H1 (cell line): ENCODE data around the gene MRE11. TPM values are rescaled to one million over a fixed set of nuclear protein-coding genes. Genes with fewer than 3 reads are reported as not detected.

ENCODE experiments used
- CTCF ChIA-PET: fragments of 300-600 bp; sonication (Branson Sonifier 250); formaldehyde crosslinking; loops from one replicate; lab custom pipeline; 2021; ENCODE audit not compliant: partially characterized antibody; lab: Charles Lee
- POLR2A ChIA-PET: fragments of 300-600 bp; sonication (Branson Sonifier 250); formaldehyde crosslinking; loops from one replicate; lab custom pipeline; 2021; ENCODE audit warnings: inconsistent platforms; ENCODE audit not compliant: partially characterized antibody; lab: Charles Lee
- DNase-seq, 2 experiments: peaks; one replicate each; pipeline versions ENCODE4 v3.0.0 to v3.0.0-alpha.2; 2010 to 2022; ENCODE audit warnings: low spot score in 2 of 2, low read depth in 1 of 2, mixed read lengths in 1 of 2
- FAIRE-seq: peaks from 2 replicates; lab custom pipeline; 2011; peaks lifted over from hg19 to GRCh38; lab: Jason Lieb, UNC
- H2AFZ ChIP-seq: 2 replicates; pipeline ENCODE4 v1.8.1; 2012; ENCODE audit warnings: low read length, inconsistent platforms
- H2AK5ac ChIP-seq: 2 replicates; pipeline ENCODE4 v1.6.1; 2013; ENCODE audit warnings: low read depth, low read length
- H2BK120ac ChIP-seq: replicated peaks from 2 replicates; pipeline ENCODE3; 2013; ENCODE audit warnings: low read depth, low read length, inconsistent platforms
- H2BK12ac ChIP-seq: 2 replicates; pipeline ENCODE4 v1.6.1; 2013; ENCODE audit warnings: low read depth, low read length
- H2BK15ac ChIP-seq: 2 replicates; pipeline ENCODE4 v1.6.1; 2013; ENCODE audit warnings: low read length
- H2BK20ac ChIP-seq: 2 replicates; pipeline ENCODE4 v1.6.1; 2013; ENCODE audit warnings: low read length
- H2BK5ac ChIP-seq: 2 replicates; pipeline ENCODE4 v1.6.1; 2013; ENCODE audit warnings: low read depth, low read length
- H3K14ac ChIP-seq: 2 replicates; pipeline ENCODE4 v1.6.1; 2013; ENCODE audit warnings: inconsistent platforms; ENCODE audit not compliant: insufficient read length
- H3K18ac ChIP-seq: 2 replicates; pipeline ENCODE4 v1.6.1; 2013; ENCODE audit warnings: low read length; ENCODE audit errors: extremely low read depth
- H3K23ac ChIP-seq: 2 replicates; pipeline ENCODE4 v1.6.1; 2013; ENCODE audit warnings: inconsistent platforms; ENCODE audit not compliant: insufficient read length
- H3K23me2 ChIP-seq: 2 replicates; pipeline ENCODE4 v1.6.1; 2013; ENCODE audit warnings: low read depth, low read length
- H3K27ac ChIP-seq: 2 replicates; pipeline ENCODE4 v1.6.1; 2011; ENCODE audit warnings: low read depth, low read length, inconsistent platforms
- H3K27me3 ChIP-seq, 4 experiments: replicated peaks in 1 of 4; 1 replicate in 1 of 4; 2 replicates in 3 of 4; pipeline versions ENCODE4 v1.6.1 to v1.8.1; 2011 to 2013; ENCODE audit warnings: low read length in 3 of 4, mild to moderate bottlenecking in 3 of 4, inconsistent platforms in 2 of 4, mixed read lengths in 2 of 4, moderate library complexity in 1 of 4; ENCODE audit not compliant: control insufficient read depth in 3 of 4, insufficient read depth in 3 of 4; ENCODE audit errors: extremely low read depth in 1 of 4
- H3K36me3 ChIP-seq, 4 experiments: 2 replicates each; pipeline versions ENCODE4 v1.6.1 to v1.8.1; 2011 to 2013; ENCODE audit warnings: mild to moderate bottlenecking in 4 of 4, low read length in 3 of 4, moderate library complexity in 2 of 4, control low read depth in 1 of 4, inconsistent platforms in 1 of 4; ENCODE audit not compliant: insufficient read depth in 4 of 4, control insufficient read depth in 2 of 4
- H3K4ac ChIP-seq: replicated peaks from 2 replicates; pipeline ENCODE3; 2013; ENCODE audit warnings: low read length, low read depth, mixed read lengths, inconsistent platforms; ENCODE audit not compliant: insufficient read length
- H3K4me1 ChIP-seq, 4 experiments: replicated peaks in 1 of 4; 1 replicate in 1 of 4; 2 replicates in 3 of 4; pipeline versions ENCODE4 v1.6.1 to v1.8.1; 2011 to 2013; ENCODE audit warnings: low read length in 3 of 4, inconsistent platforms in 2 of 4, mixed read lengths in 1 of 4; ENCODE audit not compliant: insufficient read depth in 4 of 4, control insufficient read depth in 3 of 4
- H3K4me2 ChIP-seq, 2 experiments: 2 replicates each; pipeline versions ENCODE4 v1.6.1 to v1.8.1; 2011 to 2013; ENCODE audit warnings: low read depth in 2 of 2, low read length in 2 of 2, control low read depth in 1 of 2, inconsistent platforms in 1 of 2, mild to moderate bottlenecking in 1 of 2; ENCODE audit not compliant: insufficient read depth in 1 of 2
- H3K4me3 ChIP-seq, 4 experiments: fragments of 200-600, 300-600 bp in 1 of 4; sonication (generic), shearing (Covaris generic), sonication (Bioruptor Twin) in 1 of 4; 2 replicates each; pipeline versions ENCODE4 v1.5.1 to v1.8.1; 2011 to 2016; ENCODE audit warnings: low read length in 4 of 4, low read depth in 3 of 4, control low read depth in 2 of 4, inconsistent platforms in 2 of 4, mild to moderate bottlenecking in 2 of 4, mixed read lengths in 1 of 4, moderate library complexity in 1 of 4; ENCODE audit not compliant: insufficient read depth in 2 of 4; ENCODE audit errors: extremely low read depth in 1 of 4
- H3K56ac ChIP-seq: replicated peaks from 2 replicates; pipeline ENCODE3; 2013; ENCODE audit warnings: low read depth, mild to moderate bottlenecking, mixed read lengths, low read length, inconsistent platforms; ENCODE audit not compliant: insufficient read length
- H3K79me1 ChIP-seq: 2 replicates; pipeline ENCODE4 v1.6.1; 2013; ENCODE audit warnings: low read depth, low read length, control low read depth
- H3K79me2 ChIP-seq, 2 experiments: 2 replicates each; pipeline versions ENCODE4 v1.6.1 to v1.8.1; 2012 to 2013; ENCODE audit warnings: low read length in 2 of 2, mild to moderate bottlenecking in 2 of 2, inconsistent platforms in 1 of 2; ENCODE audit not compliant: insufficient read depth in 2 of 2, control insufficient read depth in 1 of 2
- H3K9ac ChIP-seq, 4 experiments: replicated peaks in 1 of 4; 1 replicate in 1 of 4; 2 replicates in 3 of 4; pipeline versions ENCODE4 v1.6.1 to v1.8.1; 2011 to 2013; ENCODE audit warnings: low read depth in 3 of 4, low read length in 3 of 4, control low read depth in 2 of 4, mild to moderate bottlenecking in 2 of 4, moderate library complexity in 2 of 4, inconsistent platforms in 1 of 4; ENCODE audit errors: extremely low read depth in 1 of 4
- H3K9me3 ChIP-seq, 2 experiments: 2 replicates each; pipeline versions ENCODE4 v1.6.1 to v1.8.1; 2012 to 2013; ENCODE audit warnings: mild to moderate bottlenecking in 2 of 2, moderate library complexity in 2 of 2, control low read depth in 1 of 2, inconsistent platforms in 1 of 2, low read depth in 1 of 2, low read length in 1 of 2, mixed read lengths in 1 of 2; ENCODE audit not compliant: insufficient read depth in 2 of 2
- H4K20me1 ChIP-seq, 2 experiments: replicated peaks in 1 of 2; 2 replicates each; pipeline versions ENCODE3 to v1.8.1; 2011 to 2013; ENCODE audit warnings: inconsistent platforms in 2 of 2, low read length in 2 of 2, mild to moderate bottlenecking in 1 of 2; ENCODE audit not compliant: insufficient read depth in 2 of 2, control insufficient read depth in 1 of 2
- H4K5ac ChIP-seq: 2 replicates; pipeline ENCODE4 v1.6.1; 2013; ENCODE audit warnings: low read length, low read depth, mixed read lengths, inconsistent platforms; ENCODE audit not compliant: insufficient read length
- H4K8ac ChIP-seq: 2 replicates; pipeline ENCODE4 v1.8.0; 2013; ENCODE audit warnings: mild to moderate bottlenecking, moderate library complexity, low read length, inconsistent platforms; ENCODE audit not compliant: insufficient read depth; ENCODE audit errors: extremely low read depth
- H4K91ac ChIP-seq: replicated peaks from 2 replicates; pipeline ENCODE3; 2013; ENCODE audit warnings: low read length, mixed read lengths, inconsistent platforms; ENCODE audit not compliant: insufficient read length
- ASH2L ChIP-seq: fragments of 200-600, 300-600 bp; sonication (generic); IDR thresholded peaks from one replicate; pipeline ENCODE4 v1.7.1; 2017; ENCODE audit warnings: low read length
- BRCA1 ChIP-seq: IDR thresholded peaks from 2 replicates; pipeline ENCODE4 v1.6.1; 2012; ENCODE audit warnings: low read depth, low read length, improper control_type of control experiment
- CEBPB ChIP-seq: IDR thresholded peaks from 2 replicates; pipeline ENCODE4 v1.6.1; 2012; ENCODE audit warnings: low read depth, low read length
- EZH2 ChIP-seq: fragments of 200-600 bp; sonication (generic); IDR thresholded peaks from 2 replicates; pipeline ENCODE4 v1.7.1; 2012; ENCODE audit warnings: low read depth, mild to moderate bottlenecking, moderate library complexity, low read length, inconsistent platforms; ENCODE audit not compliant: severe bottlenecking
- FOSL1 ChIP-seq: IDR thresholded peaks from 2 replicates; pipeline ENCODE4 v1.6.1; 2011; ENCODE audit warnings: mild to moderate bottlenecking, low read depth, low read length, moderate library complexity; ENCODE audit not compliant: insufficient read depth
- GTF2F1 ChIP-seq: IDR thresholded peaks from 2 replicates; pipeline ENCODE4 v1.6.1; 2012; ENCODE audit warnings: low read depth, low read length, improper control_type of control experiment, borderline replicate concordance
- POLR2AphosphoS5 ChIP-seq: IDR thresholded peaks from 2 replicates; pipeline ENCODE4 v1.6.1; 2011; ENCODE audit warnings: low read depth, low read length
- SAP30 ChIP-seq: fragments of 300-600 bp; sonication (generic); IDR thresholded peaks from 2 replicates; pipeline ENCODE4 v1.7.1; 2012; ENCODE audit warnings: low read length, moderate library complexity, mild to moderate bottlenecking, inconsistent platforms; ENCODE audit not compliant: insufficient read depth, insufficient replicate concordance
- SIRT6 ChIP-seq: IDR thresholded peaks from one replicate; pipeline ENCODE4 v1.7.1; 2012; ENCODE audit warnings: low read length, inconsistent platforms
- SIX5 ChIP-seq: IDR thresholded peaks from 2 replicates; pipeline ENCODE4 v1.6.1; 2011; ENCODE audit warnings: mild to moderate bottlenecking, low read depth, low read length
- SRF ChIP-seq: IDR thresholded peaks from 2 replicates; pipeline ENCODE4 v1.6.1; 2011; ENCODE audit warnings: mild to moderate bottlenecking, low read depth, low read length, moderate library complexity
- TCF12 ChIP-seq: IDR thresholded peaks from 2 replicates; pipeline ENCODE4 v1.6.1; 2011; ENCODE audit warnings: low read depth, mild to moderate bottlenecking, low read length
- TEAD4 ChIP-seq: IDR thresholded peaks from 2 replicates; pipeline ENCODE4 v1.6.1; 2012; ENCODE audit warnings: low read depth, low read length, inconsistent platforms, mixed read lengths
- WGBS, 2 experiments: shearing (Covaris generic) in 1 of 2; methylation state at CpG; one replicate each; pipeline versions ENCODE4 v1.1.6 to v1.1.7; 2013 to 2015; ENCODE audit warnings: low lambda C conversion rate in 2 of 2, mixed read lengths in 2 of 2, inconsistent platforms in 1 of 2, low coverage in 1 of 2, missing lambda C conversion rate in 1 of 2; ENCODE audit not compliant: insufficient replicate concordance in 2 of 2, insufficient coverage in 1 of 2, insufficient read length in 1 of 2; ENCODE audit errors: extremely low coverage in 1 of 2, missing lambda C conversion rate in 1 of 2; 5-methylcytosine and 5-hydroxymethylcytosine counted together
- polyA plus RNA-seq, 7 experiments: library from polyadenylated mRNA; depleted of rRNA in 3 of 7; stranded (reverse) in 5 of 7; unstranded in 2 of 7; fragments of >200 nt in 5 of 7; fragments of 200-250 nt in 2 of 7; gene quantifications; 1 replicate in 5 of 7; 2 replicates in 1 of 7; 4 replicates in 1 of 7; pipeline versions ENCODE4 v1.2.1 to v1.2.3, GENCODE V29; 2011 to 2013; ENCODE audit warnings: missing spikeins in 2 of 7, mixed read lengths in 2 of 7
- total RNA-seq: library from RNA; stranded (reverse); fragmentation: NEBNext Ultra II Directional; extraction: Animal tissue kit (Norgen Biotek cat#: 25700); gene quantifications from 2 replicates; pipeline ENCODE4 v1.2.1, GENCODE V29; 2021
- TF ChIP-seq, protein P1 (sequence below): IDR thresholded peaks from 2 replicates; pipeline ENCODE4 v1.6.1; 2012; ENCODE audit warnings: inconsistent platforms

Gene MRE11
- total and polyA plus RNA-seq, 2 of the 8 experiments (the other 6 are each of a cell fraction or from before 2014, with no cell fraction given) = 7.2 to 43.4 TPM

DNA sequence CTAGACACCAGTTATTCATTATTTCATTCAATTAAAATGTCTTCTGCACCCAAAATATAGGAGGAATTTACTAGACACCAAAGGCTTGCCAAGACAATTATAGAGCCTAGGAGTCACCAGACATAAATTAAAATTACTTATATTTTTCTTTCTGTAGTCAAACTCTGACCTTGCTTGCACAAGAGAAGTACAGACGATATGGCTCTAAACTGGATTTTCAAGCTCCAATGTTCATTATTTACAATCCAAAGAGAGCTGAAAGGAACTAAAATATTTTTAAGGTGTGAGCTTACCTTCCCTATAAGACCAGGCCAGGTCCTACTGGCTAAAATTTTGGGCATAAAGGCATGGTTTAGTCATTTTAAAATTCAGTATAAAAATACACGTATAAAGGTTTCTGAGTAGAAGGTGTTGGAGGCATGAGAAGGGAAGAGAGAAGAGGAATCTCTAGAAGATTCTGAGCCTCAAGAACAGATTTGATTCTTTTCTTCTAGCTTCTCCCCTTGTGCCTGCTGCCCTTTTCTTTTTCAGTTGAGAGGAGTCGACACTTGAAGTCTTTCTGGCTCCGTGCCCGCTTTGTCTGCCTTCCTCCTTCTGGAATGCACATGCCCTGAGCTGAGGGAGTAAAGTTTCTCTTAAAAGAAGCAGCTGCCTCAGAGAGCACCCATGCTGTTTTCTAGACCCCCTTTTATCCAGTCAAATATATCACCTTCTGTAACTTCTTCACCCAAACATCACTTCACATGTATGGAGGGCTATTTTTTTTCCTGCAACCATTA is 32.1 kb upstream of the MRE11 start:
- Histone ChIP-seq H3K4me3 (no peak overlapping the region), H3K18ac (no peak overlapping the region), H3K9me3 (no peaks in the 10 kb centered on the region), H3K36me3 (no peaks in the 10 kb centered on the region), H2BK12ac (no peak overlapping the region), H2BK20ac (no peak overlapping the region), H3K27me3 (no peaks in the 10 kb centered on the region), H4K91ac (no peak overlapping the region), H3K79me2 (no peaks in the 10 kb centered on the region), H3K23me2 (no peaks in the 10 kb centered on the region), H2AFZ (no peak overlapping the region), H3K14ac (no peak overlapping the region), H2AK5ac (no peak overlapping the region), H2BK5ac (no peak overlapping the region), H4K5ac (no peak overlapping the region), H4K8ac (no peak overlapping the region), H3K79me1 (no peaks in the 10 kb centered on the region), H3K4me2 (no peak overlapping the region), H3K4me1 (no peaks in the 10 kb centered on the region), H2BK15ac (no peak overlapping the region), H3K9ac (no peak overlapping the region), H3K23ac (no peak overlapping the region), H3K27ac (no peak overlapping the region), H3K4ac (no peak overlapping the region), H4K20me1 (no peaks in the 10 kb centered on the region), H2BK120ac (no peak overlapping the region), H3K56ac (no peak overlapping the region)
- ChIA-PET CTCF (interaction anchor here (1.7 to 1.8 kb wide), 2 partner anchors 9 to 74 kb away, joined by 5 to 10 read pairs; no protein-coding TSS in a partner anchor), POLR2A (no interaction called here)
- 89% methylated on average over 5 of the region's 5 CpGs; no CpG with 5 or more reads in 1 of the 2 experiments for WGBS, 2 experiments
- DNase-seq = no peak
- FAIRE-seq = no peak
- TF ChIP-seq SIX5 (no peak), FOSL1 (no peak), TCF12 (no peak), BRCA1 (no peak), SIRT6 (no peak), SAP30 (no peak), EZH2 (no peak), CEBPB (no peak), TEAD4 (no peak), GTF2F1 (no peak), POLR2AphosphoS5 (no peak), SRF (no peak), ASH2L (no peak)
- TF ChIP-seq, protein P1, sequence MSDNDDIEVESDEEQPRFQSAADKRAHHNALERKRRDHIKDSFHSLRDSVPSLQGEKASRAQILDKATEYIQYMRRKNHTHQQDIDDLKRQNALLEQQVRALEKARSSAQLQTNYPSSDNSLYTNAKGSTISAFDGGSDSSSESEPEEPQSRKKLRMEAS = no peak
